GM21447 (cell line): ENCODE results near the gene NECAP2.
"Not testable (repeated sequence)": the region's sequence is repeated elsewhere in the genome, so short reads cannot be mapped to it uniquely, and the experiment has no call there.

Experiments
- ATAC-seq: cut with Tn5 transposase; IDR thresholded peaks from one replicate; pipeline ENCODE4 v1.9.1; 2021; ENCODE audit not compliant: unreplicated experiment

Gene NECAP2

GRCh38 chr1:16456151-16456550 lies 15.6 kb downstream of the NECAP2 start:
- not testable (repeated sequence) for ATAC-seq

GRCh38 chr1:16458831-16459230 lies 18.3 kb downstream of the NECAP2 start:
- no peak for ATAC-seq

DNA sequence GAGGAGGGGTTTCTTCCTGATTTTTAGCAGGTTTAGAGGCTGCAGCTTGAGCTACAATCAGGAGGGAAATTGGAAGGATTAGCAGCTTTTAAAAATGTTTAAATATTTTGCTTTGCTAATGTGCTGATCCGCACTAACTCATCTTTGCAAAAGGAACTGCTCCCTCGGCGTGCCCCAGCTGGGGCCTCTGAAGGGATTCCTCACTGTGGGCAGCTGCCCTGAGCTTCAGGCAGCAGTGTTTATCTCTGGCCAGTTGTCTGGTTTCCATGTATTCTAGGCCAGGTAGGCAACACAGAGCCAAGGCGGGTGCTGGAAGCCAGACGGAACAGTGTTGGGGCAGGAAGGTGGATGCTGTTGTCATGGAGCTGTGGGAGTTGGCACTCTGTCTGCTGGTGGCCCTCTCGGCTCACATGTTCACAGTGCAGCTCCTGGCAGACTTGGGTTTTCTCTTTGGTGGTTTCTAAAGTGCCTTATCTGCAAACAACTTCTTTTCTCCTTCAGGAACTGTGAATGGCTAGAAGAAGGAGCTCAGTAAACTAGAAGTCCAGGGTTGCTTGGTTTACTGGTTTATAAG lies 18.9 kb downstream of the NECAP2 start:
- no peak for ATAC-seq

GRCh38 chr1:16461681-16462080 lies 21.2 kb downstream of the NECAP2 start:
- no peak for ATAC-seq

DNA sequence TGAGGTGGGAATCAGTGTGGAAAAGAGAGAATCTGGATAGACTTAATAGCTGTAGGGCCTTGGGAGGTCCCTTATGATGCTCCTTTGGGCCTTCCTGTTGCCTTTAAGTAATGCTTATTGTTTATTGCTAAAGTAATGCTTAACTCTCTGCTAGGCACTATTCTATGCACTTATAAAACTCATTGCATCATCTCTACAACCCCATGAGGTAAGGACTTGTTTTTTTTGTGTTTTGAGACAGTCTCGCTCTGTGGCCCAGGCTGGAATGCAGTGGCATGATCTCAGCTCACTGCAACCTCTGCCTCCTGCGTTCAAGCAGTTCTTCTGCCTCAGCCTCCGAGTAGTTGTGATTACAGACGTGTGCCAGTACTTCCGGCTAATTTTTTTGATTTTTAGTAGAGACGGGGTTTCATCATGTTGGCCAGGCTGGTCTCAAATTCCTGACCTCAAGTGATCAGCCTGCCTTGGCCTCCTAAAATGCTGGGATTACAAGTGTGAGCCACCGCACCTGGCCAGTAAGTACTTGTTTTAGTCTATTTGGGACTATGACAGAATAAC lies 22.3 kb downstream of the NECAP2 start:
- no peak for ATAC-seq

- ATAC-seq: no peak
Observed at GRCh38 chr1:16464917-16465625, 24.5 kb downstream of the NECAP2 start.

DNA sequence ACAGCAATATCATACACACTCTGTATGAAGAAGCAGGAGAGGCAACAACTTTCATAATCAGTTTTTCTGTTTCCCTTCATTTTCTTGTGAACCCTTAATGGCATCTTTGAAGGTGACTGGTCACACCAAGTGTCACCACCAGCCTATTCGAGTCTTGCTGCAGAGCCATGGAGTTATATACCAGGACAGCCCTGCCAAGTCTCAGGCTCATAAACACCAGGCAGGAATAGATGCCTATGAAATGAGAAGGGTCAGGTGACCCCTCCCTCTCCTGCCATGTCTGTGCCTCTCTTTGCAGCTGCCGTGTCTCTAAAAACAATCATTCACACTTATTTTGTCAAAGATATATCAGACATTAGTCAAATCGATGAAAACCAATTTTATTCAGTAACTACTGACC lies 28.0 kb downstream of the NECAP2 start:
- no peak for ATAC-seq

GRCh38 chr1:16474166-16474800 lies 33.8 kb downstream of the NECAP2 start:
- ATAC-seq: no peak

- not testable (repeated sequence) for ATAC-seq
Observed at GRCh38 chr1:16474891-16475290, 34.4 kb downstream of the NECAP2 start.

- not testable (repeated sequence) for ATAC-seq
Observed at GRCh38 chr1:16475771-16476770, 35.5 kb downstream of the NECAP2 start.

GRCh38 chr1:16478091-16478490 lies 37.6 kb downstream of the NECAP2 start:
- no peak for ATAC-seq

GRCh38 chr1:16483146-16483545 lies 42.6 kb downstream of the NECAP2 start:
- ATAC-seq: not testable (repeated sequence)

GRCh38 chr1:16483639-16484500 lies 43.3 kb downstream of the NECAP2 start:
- not testable (repeated sequence) for ATAC-seq

DNA sequence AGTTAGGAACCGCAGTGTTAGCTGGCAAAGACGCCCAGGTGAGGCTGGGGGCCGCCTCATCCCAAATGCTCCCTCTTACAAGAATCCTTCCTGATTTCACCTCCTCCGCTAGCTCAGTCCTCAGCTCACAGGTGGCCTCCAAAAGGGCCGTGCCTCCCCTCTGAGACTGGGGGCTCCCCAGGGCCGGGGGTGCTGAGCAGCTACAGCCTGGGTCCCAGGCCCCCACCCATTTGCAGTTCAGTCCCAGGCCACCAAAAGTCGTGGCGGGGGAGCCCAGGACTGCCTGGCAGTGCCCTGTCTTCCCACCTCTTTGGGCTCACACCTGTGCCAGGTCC lies 43.9 kb downstream of the NECAP2 start:
- ATAC-seq: no peak

GRCh38 chr1:16484931-16485330 lies 44.4 kb downstream of the NECAP2 start:
- ATAC-seq: no peak

- ATAC-seq: not testable (repeated sequence)
Observed at GRCh38 chr1:16486316-16486715, 45.8 kb downstream of the NECAP2 start.

DNA sequence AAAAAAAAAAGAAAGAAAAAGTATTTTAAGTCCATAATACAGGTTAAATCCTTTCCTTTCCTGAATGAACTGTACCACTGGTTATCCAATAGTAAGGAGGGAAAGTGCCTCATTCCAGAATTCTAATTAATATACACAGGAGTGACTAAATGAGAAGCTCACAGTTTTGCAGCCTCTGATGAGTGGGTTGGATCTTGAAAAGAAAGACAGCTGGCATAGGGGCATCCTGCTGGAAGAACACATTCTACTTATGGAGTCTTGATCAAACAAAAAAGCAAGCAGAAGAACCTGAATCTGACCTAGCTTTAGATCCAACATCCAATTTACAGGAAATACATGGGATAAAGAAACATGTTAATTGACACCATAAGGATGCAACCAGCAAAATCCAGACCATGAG lies 46.5 kb downstream of the NECAP2 start:
- ATAC-seq: not testable (repeated sequence)

DNA sequence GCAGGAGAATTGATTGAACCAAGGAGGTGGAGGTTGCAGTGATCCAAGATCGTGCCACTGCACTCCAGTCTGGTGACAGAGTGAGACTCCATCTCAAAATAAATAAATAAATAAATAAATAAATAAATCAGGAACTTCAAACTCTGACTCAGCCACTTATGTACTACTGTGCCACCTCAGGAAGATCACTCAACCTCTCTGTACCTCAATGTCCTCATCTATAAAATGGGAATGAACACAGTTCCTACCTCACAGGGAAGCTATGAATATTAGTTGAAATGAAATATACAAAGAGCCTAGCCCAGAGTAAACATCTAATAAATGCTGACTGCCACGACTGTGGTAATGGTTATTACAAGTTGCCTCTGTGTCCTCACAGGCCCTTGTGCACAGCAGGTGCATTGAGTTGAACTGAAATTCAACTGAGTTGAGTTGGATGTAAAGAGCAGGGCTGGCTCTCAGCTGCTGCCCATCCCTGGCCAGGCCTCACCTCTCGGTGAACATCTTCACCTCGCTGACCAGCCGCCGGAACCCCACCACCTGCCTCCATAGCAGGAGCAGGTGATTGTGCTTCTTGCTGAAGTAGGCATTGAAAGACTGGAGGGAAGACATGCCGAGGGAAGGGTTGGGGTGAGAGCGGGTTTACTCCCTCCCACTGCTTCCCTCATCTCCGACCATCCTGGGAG lies 48.8 kb downstream of the NECAP2 start:
- ATAC-seq: not testable (repeated sequence)

DNA sequence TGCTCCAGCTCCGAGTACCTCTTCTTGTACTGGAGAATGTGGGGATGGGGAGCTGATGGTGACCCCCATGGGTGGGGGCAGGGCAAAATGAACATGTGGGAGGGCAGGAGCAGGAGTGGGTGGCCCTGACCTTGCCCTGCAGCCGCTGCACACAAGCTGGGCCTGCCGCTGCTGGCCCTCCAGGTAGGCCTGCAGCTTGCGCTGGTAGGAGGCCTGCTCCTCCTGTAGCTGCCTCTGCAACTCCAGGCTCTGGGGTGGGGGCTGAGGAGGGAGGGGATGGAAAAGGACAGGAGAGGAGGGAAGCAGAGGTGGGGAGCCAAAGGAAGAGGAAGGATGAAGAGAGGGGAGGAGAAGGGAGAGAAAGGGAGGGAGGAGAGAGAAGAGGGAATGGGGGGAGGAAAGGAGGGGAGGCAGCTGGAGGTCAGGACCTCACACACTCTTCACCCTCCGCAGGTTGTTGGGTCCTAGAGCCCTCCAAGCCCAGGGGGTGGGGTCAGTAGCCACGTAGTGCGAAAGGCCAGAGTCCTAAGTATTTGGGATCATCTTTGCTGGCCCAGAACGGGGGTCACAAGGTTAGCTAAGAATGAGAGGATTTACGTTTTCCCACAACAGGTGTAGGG lies 50.6 kb downstream of the NECAP2 start:
- no peak for ATAC-seq
